D721Med (cell line): ENCODE results near the gene SART3.
A peak's percentile ranks its signal among the peaks of the same experiment; 100 is the strongest.

Source experiments
- DNase-seq: peaks from one replicate; pipeline ENCODE4 v3.0.0; 2011; ENCODE audit warnings: low spot score; ENCODE audit not compliant: insufficient read length
- FAIRE-seq: peaks from 2 replicates; lab custom pipeline; 2011; peaks lifted over from hg19 to GRCh38; lab: Jason Lieb, UNC
- CTCF ChIP-seq: IDR thresholded peaks from 2 replicates; pipeline ENCODE4 v1.5.1; 2012; ENCODE audit warnings: mild to moderate bottlenecking, control low read depth; ENCODE audit not compliant: insufficient read depth; ENCODE audit errors: missing control alignments

SART3 gene

DNA sequence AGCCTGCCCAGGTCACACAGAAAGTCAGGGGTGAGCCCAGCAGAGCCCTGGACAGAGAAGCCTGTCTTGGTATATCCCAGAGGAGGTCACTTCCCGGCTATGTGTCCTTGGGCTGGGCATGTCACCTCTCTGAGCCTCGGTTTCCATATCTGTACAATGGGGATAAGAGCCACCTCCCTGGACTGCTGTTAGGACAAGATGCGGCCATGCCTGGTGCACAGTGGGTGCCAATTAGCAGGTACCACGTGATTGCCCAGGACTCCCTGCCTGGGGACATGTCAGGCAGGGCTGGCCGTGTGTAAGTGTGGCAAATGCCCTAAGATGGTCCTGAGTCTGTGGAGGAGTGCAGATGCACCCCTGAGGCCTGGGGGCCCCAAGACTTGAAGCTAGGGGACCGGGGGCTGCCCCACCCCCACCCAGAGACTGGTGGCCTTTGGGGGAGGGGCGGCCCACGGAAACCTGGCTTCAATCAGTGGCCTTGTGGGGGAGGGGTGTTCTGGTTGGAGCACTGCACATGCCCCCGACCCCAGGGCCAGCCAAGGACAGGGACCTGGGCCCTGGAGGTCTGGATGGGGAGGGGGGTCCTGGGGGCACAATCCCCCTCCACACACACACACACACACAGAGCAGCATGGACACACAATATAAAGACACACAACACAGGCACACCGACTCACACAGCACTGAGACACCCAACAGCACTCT, 36.0 kb upstream of the SART3 start:
- DNase-seq (no peak), FAIRE-seq (no peak)
- no peak for TF ChIP-seq CTCF

DNA sequence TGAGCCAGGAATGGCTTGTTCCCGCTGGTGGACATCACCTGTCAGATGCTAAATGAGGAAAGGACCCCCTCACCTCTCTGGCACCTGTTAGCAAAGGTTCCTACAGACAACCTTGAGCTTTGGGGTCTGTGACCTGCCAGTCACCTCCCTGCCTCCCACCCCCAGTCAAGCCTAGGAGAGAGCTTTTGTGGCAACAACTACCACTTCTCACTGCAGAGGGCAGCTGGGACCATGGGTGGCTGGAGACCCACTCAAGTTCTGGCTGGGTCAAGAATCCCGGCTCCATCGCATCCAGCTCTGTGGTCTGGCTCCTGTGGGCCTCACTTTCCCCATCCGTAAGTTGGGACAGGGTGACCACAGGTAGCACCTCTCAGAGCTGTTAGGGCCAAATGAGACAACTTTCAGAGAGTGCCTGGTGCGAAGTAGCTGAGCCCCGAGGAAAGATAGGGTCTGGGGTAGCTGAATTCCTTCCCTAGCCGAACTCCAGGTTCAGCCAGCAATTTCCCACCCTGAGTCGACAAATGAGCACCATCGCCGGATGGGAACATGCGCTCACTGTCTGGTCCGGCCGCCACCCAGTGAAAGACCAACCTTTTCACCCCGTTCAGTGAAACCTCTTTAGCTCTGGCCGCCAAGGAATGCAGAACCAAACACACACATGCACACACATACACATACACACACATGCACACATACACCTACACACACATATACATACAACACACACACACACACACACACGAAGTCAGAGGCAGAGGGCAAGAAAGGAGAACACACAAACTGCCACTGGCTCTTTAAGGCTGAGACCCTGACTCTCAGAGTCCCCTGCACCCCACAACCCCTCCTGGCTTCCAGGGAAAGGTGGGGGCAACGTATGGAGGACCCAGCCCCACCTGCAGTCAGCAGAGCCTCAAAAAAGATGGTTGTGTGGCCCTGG, 35.0 kb upstream of the SART3 start:
- no peak for TF ChIP-seq CTCF
- FAIRE-seq: no peak
- DNase-seq: no peak

DNA sequence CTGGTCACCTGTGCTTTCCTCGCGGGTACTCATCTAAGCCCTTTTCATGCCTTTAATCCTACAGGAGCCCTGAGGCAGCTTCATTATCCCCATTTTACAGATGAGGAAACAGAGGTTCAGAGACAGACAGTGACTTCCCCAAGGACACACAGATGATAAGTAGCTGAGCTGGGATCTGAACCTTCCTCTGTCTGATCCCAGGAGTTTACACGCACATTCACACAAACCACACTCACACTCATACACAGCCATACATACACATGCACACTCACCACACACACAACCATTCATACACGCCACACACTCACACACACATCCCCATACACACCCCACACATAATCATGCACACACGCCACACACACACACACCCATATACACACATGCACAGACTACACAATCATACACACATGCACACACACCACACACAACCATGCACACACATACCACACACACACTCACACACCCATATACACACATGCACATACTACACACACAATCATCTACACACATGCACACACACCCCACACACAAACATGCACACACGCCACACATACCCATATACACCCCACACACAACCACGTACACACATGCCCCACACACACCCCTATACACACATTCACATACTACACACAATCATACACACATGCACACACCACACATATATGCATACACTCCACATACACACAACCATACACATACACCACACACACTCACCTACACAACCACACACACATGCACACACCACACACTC, 34.2 kb upstream of the SART3 start:
- TF ChIP-seq CTCF: no peak
- FAIRE-seq (no peak), DNase-seq (peak; percentile 7)

GRCh38 chr12:108594323-108594903, 33.4 kb upstream of the SART3 start:
- no peak for DNase-seq
- no peak for FAIRE-seq
- TF ChIP-seq CTCF: no peak

DNA sequence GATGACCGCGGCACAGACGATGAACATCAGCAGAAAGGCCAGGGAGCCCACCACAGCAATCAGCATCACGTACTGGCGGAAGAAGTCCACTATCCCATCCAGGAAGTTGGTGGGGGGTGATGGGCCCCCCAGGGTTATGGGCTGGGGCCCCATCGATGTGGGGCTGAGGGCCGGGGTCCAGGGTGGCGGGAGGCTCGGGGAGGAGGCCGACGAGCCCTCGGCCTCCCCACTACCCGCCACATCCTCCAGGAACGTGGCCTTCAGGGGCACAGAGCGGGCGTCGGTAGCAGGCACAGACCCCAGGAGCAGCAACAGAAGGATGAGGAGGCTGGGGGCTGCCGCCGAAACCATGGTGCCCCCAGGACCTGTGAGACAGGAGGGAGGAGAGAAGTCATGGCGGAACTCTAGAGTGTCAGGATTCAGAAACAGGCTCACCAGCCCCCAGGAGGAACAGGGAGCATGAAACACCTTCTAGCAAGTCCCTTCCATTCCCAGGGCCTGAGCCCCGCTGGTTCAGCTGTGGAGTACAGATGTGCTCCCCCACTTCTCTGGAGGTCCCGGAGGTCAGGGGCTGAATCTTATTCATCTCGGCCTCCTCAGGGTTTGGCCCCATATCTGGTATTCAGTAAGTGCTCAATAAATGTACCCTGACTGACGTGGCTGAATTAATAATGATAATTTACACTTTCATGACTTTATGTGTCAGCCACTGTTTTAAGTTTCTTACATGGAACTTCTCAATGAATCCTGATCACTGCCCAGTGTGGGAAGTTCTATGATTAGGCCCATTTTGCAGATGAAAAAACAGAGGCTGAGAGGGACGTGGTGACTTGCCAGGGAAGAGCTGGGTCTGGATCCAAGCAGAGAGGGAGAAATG, 31.3 kb upstream of the SART3 start:
- no peak for DNase-seq
- no peak for FAIRE-seq
- TF ChIP-seq CTCF: no peak
